Astrocyte (in vitro differentiated cells and primary cell): ENCODE results near the gene SRGAP1. TPM values are rescaled to one million over a fixed set of nuclear protein-coding genes. Genes with fewer than 3 reads are reported as not detected.

Experiments
- DNase-seq: peaks from one replicate; pipeline ENCODE4 v3.0.0-alpha.2; 2010; ENCODE audit warnings: low read depth
- FAIRE-seq: peaks from 2 replicates; lab custom pipeline; 2011; peaks lifted over from hg19 to GRCh38; lab: Jason Lieb, UNC
- H2AFZ ChIP-seq: 2 replicates; pipeline ENCODE4 v1.6.0; 2012; ENCODE audit warnings: low read depth, low read length, inconsistent platforms
- H3K27ac ChIP-seq: 2 replicates; pipeline ENCODE4 v1.5.1; 2011; ENCODE audit warnings: low read depth, low read length, inconsistent platforms
- H3K27me3 ChIP-seq: 2 replicates; pipeline ENCODE4 v1.6.0; 2011; ENCODE audit warnings: low read length, inconsistent platforms; ENCODE audit not compliant: insufficient read depth
- H3K36me3 ChIP-seq: 2 replicates; pipeline ENCODE4 v1.5.1; 2011; ENCODE audit warnings: low read length, inconsistent platforms; ENCODE audit not compliant: insufficient read depth
- H3K4me1 ChIP-seq: 2 replicates; pipeline ENCODE4 v1.5.1; 2011; ENCODE audit warnings: low read length, inconsistent platforms; ENCODE audit not compliant: insufficient read depth
- H3K4me2 ChIP-seq: 2 replicates; pipeline ENCODE4 v1.6.0; 2012; ENCODE audit warnings: low read length, inconsistent platforms
- H3K4me3 ChIP-seq: 2 replicates; pipeline ENCODE4 v1.5.1; 2011; ENCODE audit warnings: low read depth, mild to moderate bottlenecking, low read length, inconsistent platforms; ENCODE audit not compliant: insufficient read depth
- H3K79me2 ChIP-seq: 2 replicates; pipeline ENCODE4 v1.6.0; 2012; ENCODE audit warnings: mild to moderate bottlenecking, low read length, inconsistent platforms; ENCODE audit not compliant: insufficient read depth
- H3K9ac ChIP-seq: 2 replicates; pipeline ENCODE4 v1.6.0; 2012; ENCODE audit warnings: mild to moderate bottlenecking, low read length, inconsistent platforms
- H3K9me3 ChIP-seq: 2 replicates; pipeline ENCODE4 v1.5.1; 2012; ENCODE audit warnings: low read depth, mild to moderate bottlenecking, low read length, inconsistent platforms; ENCODE audit not compliant: insufficient read depth
- H4K20me1 ChIP-seq: 2 replicates; pipeline ENCODE4 v1.6.0; 2012; ENCODE audit warnings: low read length, inconsistent platforms; ENCODE audit not compliant: insufficient read depth
- H3K27ac Mint-ChIP-seq: one replicate; pipeline ENCODE4 v1.8.0; 2021; ENCODE audit warnings: mild to moderate bottlenecking, mixed read lengths; ENCODE audit not compliant: unreplicated experiment
- H3K27me3 Mint-ChIP-seq: one replicate; pipeline ENCODE4 v1.8.0; 2021; ENCODE audit warnings: low read depth, mixed read lengths; ENCODE audit not compliant: unreplicated experiment
- H3K36me3 Mint-ChIP-seq: one replicate; pipeline ENCODE4 v1.8.0; 2021; ENCODE audit warnings: low read depth, mixed read lengths; ENCODE audit not compliant: unreplicated experiment
- H3K4me1 Mint-ChIP-seq: one replicate; pipeline ENCODE4 v1.8.0; 2021; ENCODE audit warnings: low read depth, mixed read lengths; ENCODE audit not compliant: unreplicated experiment
- H3K4me3 Mint-ChIP-seq: one replicate; pipeline ENCODE4 v1.8.0; 2021; ENCODE audit warnings: mild to moderate bottlenecking, moderate library complexity, mixed read lengths; ENCODE audit not compliant: unreplicated experiment
- H3K9me3 Mint-ChIP-seq: one replicate; pipeline ENCODE4 v1.8.0; 2021; ENCODE audit warnings: mild to moderate bottlenecking, mixed read lengths; ENCODE audit not compliant: unreplicated experiment
- CTCF ChIP-seq: IDR thresholded peaks from 2 replicates; pipeline ENCODE4 v1.5.1; 2011; ENCODE audit warnings: low read depth, mild to moderate bottlenecking, inconsistent platforms, low read length, moderate library complexity; ENCODE audit not compliant: insufficient read depth
- EZH2 ChIP-seq: IDR thresholded peaks from 2 replicates; pipeline ENCODE4 v1.6.1; 2012; ENCODE audit warnings: mild to moderate bottlenecking, low read length, inconsistent platforms; ENCODE audit not compliant: insufficient read depth
- total RNA-seq: library from RNA; stranded (reverse); gene quantifications from 2 replicates; pipeline ENCODE4 v1.2.1, GENCODE V29; 2021

The SRGAP1 gene
- total RNA-seq, 1 donor from 2014 or later: 15.2 TPM

GRCh38 chr12:64034901-64035576 is 190.5 kb downstream of the SRGAP1 start:
- no peaks in the 10 kb centered on the region for H3K79me2 ChIP-seq
- FAIRE-seq: no peak
- no peaks in the 10 kb centered on the region for H3K27me3 Mint-ChIP-seq
- H3K27me3 ChIP-seq: no peaks in the 10 kb centered on the region
- H4K20me1 ChIP-seq: no peaks in the 10 kb centered on the region
- no peaks in the 10 kb centered on the region for H3K9me3 ChIP-seq
- no peak for TF ChIP-seq CTCF
- TF ChIP-seq EZH2: no peak
- H3K9me3 Mint-ChIP-seq: peaks cover 2% of the 10 kb centered on the region
- H3K36me3 Mint-ChIP-seq: peaks cover 24% of the 10 kb centered on the region
- no peak overlapping the region for H3K4me3 Mint-ChIP-seq
- H3K27ac Mint-ChIP-seq: no peak overlapping the region
- H3K4me2 ChIP-seq: no peak overlapping the region
- no peak overlapping the region for H2AFZ ChIP-seq
- no peak overlapping the region for H3K9ac ChIP-seq
- H3K27ac ChIP-seq: no peak overlapping the region
- no peak for DNase-seq
- no peaks in the 10 kb centered on the region for H3K36me3 ChIP-seq
- peaks cover 7% of the 10 kb centered on the region for H3K4me1 ChIP-seq
- H3K4me1 Mint-ChIP-seq: peaks cover 20% of the 10 kb centered on the region
- H3K4me3 ChIP-seq: no peak overlapping the region

GRCh38 chr12:64036414-64036813 is 191.9 kb downstream of the SRGAP1 start:
- Histone ChIP-seq H3K79me2 (no peaks in the 10 kb centered on the region), H3K9ac (no peak overlapping the region), H3K36me3 (no peaks in the 10 kb centered on the region), H4K20me1 (no peaks in the 10 kb centered on the region), H3K4me3 (no peak overlapping the region), H3K4me2 (no peak overlapping the region), H3K27ac (no peak overlapping the region), H3K4me1 (peaks cover 7% of the 10 kb centered on the region), H3K9me3 (no peaks in the 10 kb centered on the region), H2AFZ (no peak overlapping the region), H3K27me3 (no peaks in the 10 kb centered on the region)
- Mint-ChIP-seq H3K4me3 (no peak overlapping the region), H3K27me3 (no peaks in the 10 kb centered on the region), H3K27ac (no peak overlapping the region), H3K36me3 (peaks cover 24% of the 10 kb centered on the region), H3K9me3 (peaks cover 2% of the 10 kb centered on the region), H3K4me1 (peaks cover 20% of the 10 kb centered on the region)
- TF ChIP-seq EZH2 (no peak), CTCF (no peak)
- DNase-seq (peak; percentile 83), FAIRE-seq (no peak)

GRCh38 chr12:64039281-64039871 is 194.9 kb downstream of the SRGAP1 start:
- no peak overlapping the region for H3K4me3 ChIP-seq
- H3K27me3 Mint-ChIP-seq: no peaks in the 10 kb centered on the region
- H3K36me3 Mint-ChIP-seq: peaks cover 16% of the 10 kb centered on the region
- H3K4me2 ChIP-seq: peak overlapping the region; percentile 51
- peaks cover 20% of the 10 kb centered on the region for H3K4me1 Mint-ChIP-seq
- no peaks in the 10 kb centered on the region for H3K9me3 ChIP-seq
- peak; percentile 87 for FAIRE-seq
- no peak overlapping the region for H3K27ac Mint-ChIP-seq
- TF ChIP-seq CTCF: no peak
- TF ChIP-seq EZH2: no peak
- no peaks in the 10 kb centered on the region for H3K79me2 ChIP-seq
- no peak overlapping the region for H3K27ac ChIP-seq
- peak; percentile 59 for DNase-seq
- H3K9me3 Mint-ChIP-seq: no peaks in the 10 kb centered on the region
- H2AFZ ChIP-seq: no peak overlapping the region
- peaks cover 7% of the 10 kb centered on the region for H3K4me1 ChIP-seq
- H3K36me3 ChIP-seq: no peaks in the 10 kb centered on the region
- no peaks in the 10 kb centered on the region for H3K27me3 ChIP-seq
- H4K20me1 ChIP-seq: no peaks in the 10 kb centered on the region
- H3K4me3 Mint-ChIP-seq: no peak overlapping the region
- H3K9ac ChIP-seq: no peak overlapping the region
